ENCODE measurements around the gene JMJD4. TPM values are rescaled to one million over a fixed set of nuclear protein-coding genes. Genes with fewer than 3 reads are reported as not detected.

The JMJD4 gene
- polyA plus RNA-seq, 1 donor (not counting 4 experiments of a cell fraction or from before 2014, with no cell fraction given) = 19.5 TPM

- no peak for FAIRE-seq
- Histone ChIP-seq H3K27me3 (ENCODE audit: control insufficient read depth, extremely low read depth, insufficient read depth, low read length) (no peaks in the 10 kb centered on the region), H3K79me2 (ENCODE audit: control insufficient read depth, insufficient read depth, low read length) (peaks cover 55% of the 10 kb centered on the region), H3K9me3 (ENCODE audit: control insufficient read depth, low read depth, low read length) (no peaks in the 10 kb centered on the region), H3K4me2 (ENCODE audit: control insufficient read depth, extremely low read depth, insufficient read depth, low read depth, low read length) (no peak overlapping the region), H3K4me1 (ENCODE audit: control insufficient read depth, extremely low read depth, insufficient read depth, low read length) (no peaks in the 10 kb centered on the region), H3K36me3 (ENCODE audit: control insufficient read depth in 2 of 2, extremely low read depth in 1 of 2, insufficient read depth in 2 of 2, low read length in 2 of 2) (peaks cover 10 to 14% of the 10 kb centered on the region in 2 experiments), H3K4me3 (ENCODE audit: control insufficient read depth in 2 of 3, extremely low read depth in 1 of 3, insufficient read depth in 2 of 3, low read depth in 1 of 3, low read length in 3 of 3) (no peak overlapping the region), H3K9ac (ENCODE audit: control insufficient read depth, extremely low read depth, insufficient read depth, low read length) (no peak overlapping the region), H3K9me1 (ENCODE audit: control insufficient read depth, extremely low read depth, insufficient read depth, low read length) (no peaks in the 10 kb centered on the region), H3K27ac (ENCODE audit: control insufficient read depth, insufficient read depth, low read length) (no peak overlapping the region), H4K20me1 (ENCODE audit: control insufficient read depth, extremely low read depth, insufficient read depth, low read length) (peaks cover 8% of the 10 kb centered on the region), H2AFZ (ENCODE audit: control insufficient read depth, low read length) (no peak overlapping the region)
- no peak for DNase-seq (ENCODE audit: low read depth, low spot score)
- TF ChIP-seq EZH2 (IDR thresholded peaks at IDR 0.05; ENCODE audit: low read length) (no peak), CTCF (optimal IDR thresholded peaks at IDR 0.05 in 1 of 3, IDR thresholded peaks at IDR 0.05 in 1 of 3, conservative IDR thresholded peaks at IDR 0.05 in 1 of 3; ENCODE audit: extremely low read depth in 1 of 3, insufficient read depth in 2 of 3, low read length in 3 of 3) (no peak)
- dilution Hi-C loops (cut with MboI; ENCODE audit: extremely low pct_ligation_motif_present, low sequenced_read_pairs) = no loop called here
Measured at GRCh38 chr1:227749916-227750710, 15.0 kb upstream of the JMJD4 start.

- Histone ChIP-seq H3K4me2 (ENCODE audit: control insufficient read depth, extremely low read depth, insufficient read depth, low read depth, low read length) (no peak overlapping the region), H3K27me3 (ENCODE audit: control insufficient read depth, extremely low read depth, insufficient read depth, low read length) (no peaks in the 10 kb centered on the region), H3K27ac (ENCODE audit: control insufficient read depth, insufficient read depth, low read length) (no peak overlapping the region), H2AFZ (ENCODE audit: control insufficient read depth, low read length) (no peak overlapping the region), H3K9me3 (ENCODE audit: control insufficient read depth, low read depth, low read length) (no peaks in the 10 kb centered on the region), H3K9me1 (ENCODE audit: control insufficient read depth, extremely low read depth, insufficient read depth, low read length) (no peaks in the 10 kb centered on the region), H3K9ac (ENCODE audit: control insufficient read depth, extremely low read depth, insufficient read depth, low read length) (no peak overlapping the region), H3K4me1 (ENCODE audit: control insufficient read depth, extremely low read depth, insufficient read depth, low read length) (no peaks in the 10 kb centered on the region), H4K20me1 (ENCODE audit: control insufficient read depth, extremely low read depth, insufficient read depth, low read length) (peaks cover 13% of the 10 kb centered on the region), H3K36me3 (ENCODE audit: control insufficient read depth in 2 of 2, extremely low read depth in 1 of 2, insufficient read depth in 2 of 2, low read length in 2 of 2) (peaks cover 10 to 13% of the 10 kb centered on the region in 2 experiments), H3K4me3 (ENCODE audit: control insufficient read depth in 2 of 3, extremely low read depth in 1 of 3, insufficient read depth in 2 of 3, low read depth in 1 of 3, low read length in 3 of 3) (no peak overlapping the region), H3K79me2 (ENCODE audit: control insufficient read depth, insufficient read depth, low read length) (peaks cover 55% of the 10 kb centered on the region)
- FAIRE-seq (no peak), DNase-seq (ENCODE audit: low read depth, low spot score) (no peak)
- TF ChIP-seq CTCF (optimal IDR thresholded peaks at IDR 0.05 in 1 of 3, IDR thresholded peaks at IDR 0.05 in 1 of 3, conservative IDR thresholded peaks at IDR 0.05 in 1 of 3; ENCODE audit: extremely low read depth in 1 of 3, insufficient read depth in 2 of 3, low read length in 3 of 3) (no peak), EZH2 (IDR thresholded peaks at IDR 0.05; ENCODE audit: low read length) (no peak)
- dilution Hi-C loops (cut with MboI; ENCODE audit: extremely low pct_ligation_motif_present, low sequenced_read_pairs) = no loop called here
Measured at GRCh38 chr1:227749225-227749624, 14.1 kb upstream of the JMJD4 start.
